ENCODE measurements around the gene F10. TPM values are rescaled to one million over a fixed set of nuclear protein-coding genes. Genes with fewer than 3 reads are reported as not detected.

The F10 gene
- total and polyA plus RNA-seq, 9 of the 15 experiments (the other 6 are each of a cell fraction or from before 2014, with no cell fraction given), result 0.04 to 0.09 (median 0.07) TPM; not detected in 5

- TF ChIP-seq ZNF589 (CRISPR knock-in tag; IDR thresholded peaks at IDR 0.05; ENCODE audit: low read depth), result no peak
- TF ChIP-seq ZNF124 (CRISPR knock-in tag; IDR thresholded peaks at IDR 0.05), result no peak
- TF ChIP-seq ZNF785 (CRISPR knock-in tag; IDR thresholded peaks at IDR 0.05), result no peak
- TF ChIP-seq ZNF253 (CRISPR knock-in tag; conservative IDR thresholded peaks at IDR 0.05), result no peak
These were observed 31.8 kb upstream of the F10 start (continued) for GRCh38 chr13:113090806-113091205.

GRCh38 chr13:113091211-113091771 lies 31.3 kb upstream of the F10 start:
- CTCF ChIA-PET (ENCODE audit: low intra/inter-chr PET ratio), result no interaction called here
- H3K27me3 ChIP-seq (ENCODE audit: control insufficient read depth in 2 of 2, insufficient read depth in 2 of 2, low read length in 2 of 2), result peaks cover 43 to 94% of the 10 kb centered on the region in 2 experiments
- in situ Hi-C loops (cut with MboI) (no loop called here), intact Hi-C loops (cut with micrococcal nuclease) (no loop called here)
- no peaks in the 10 kb centered on the region for H3K79me2 ChIP-seq (ENCODE audit: control insufficient read depth, insufficient read depth, low read length)
- H3K9me1 ChIP-seq (ENCODE audit: control insufficient read depth, insufficient read depth, low read length), result no peaks in the 10 kb centered on the region
- peaks cover 9% of the 10 kb centered on the region for H4K20me1 ChIP-seq (replicated peaks; ENCODE audit: control insufficient read depth, insufficient read depth, low read length)
- H2AFZ ChIP-seq (ENCODE audit: low read depth, low read length), result no peak overlapping the region
- DNase-seq (ENCODE audit: extremely low read depth in 1 of 4, low spot score in 3 of 4) (no peak), FAIRE-seq (no peak), ATAC-seq (no peak)
- no peaks in the 10 kb centered on the region for H3K9me3 ChIP-seq (replicated peaks; ENCODE audit: control insufficient read depth, insufficient read depth, low read depth, low read length)
- no peak overlapping the region for H3K4me2 ChIP-seq (ENCODE audit: insufficient read depth, low read length)
- POLR2A ChIA-PET, result no interaction called here
- peaks cover 0 to 15% of the 10 kb centered on the region in 2 experiments; a peak in 2 of 5 replicates for H3K4me1 ChIP-seq (replicated peaks in 1 of 2; ENCODE audit: control insufficient read depth in 2 of 2, insufficient read depth in 2 of 2, low read length in 2 of 2)
- H3K9ac ChIP-seq (ENCODE audit: insufficient read depth in 1 of 2, low read depth in 2 of 2, low read length in 2 of 2), result no peak overlapping the region
- no peaks in the 10 kb centered on the region for H3K36me3 ChIP-seq (ENCODE audit: control insufficient read depth, insufficient read depth, low read length)
- no peak for TF ChIP-seq ZNF780A (CRISPR knock-in tag; IDR thresholded peaks at IDR 0.05)
- TF ChIP-seq ZNF277 (CRISPR knock-in tag; IDR thresholded peaks at IDR 0.05; ENCODE audit: borderline replicate concordance), result no peak
- no peak for TF ChIP-seq ZBED1 (IDR thresholded peaks at IDR 0.05)
- no peak for TF ChIP-seq CSDE1 (IDR thresholded peaks at IDR 0.05)
- TF ChIP-seq HMGXB4 (CRISPR knock-in tag; IDR thresholded peaks at IDR 0.05), result no peak
- TF ChIP-seq ZNF518B (CRISPR knock-in tag; IDR thresholded peaks at IDR 0.05), result no peak
- no peak for TF ChIP-seq HNRNPLL (IDR thresholded peaks at IDR 0.05; ENCODE audit: low read depth, low read length, poor library complexity, severe bottlenecking)
- TF ChIP-seq SIN3A (IDR thresholded peaks at IDR 0.05; ENCODE audit: borderline replicate concordance in 2 of 2, control insufficient read depth in 1 of 2, low read depth in 2 of 2, low read length in 2 of 2), result no peak
- TF ChIP-seq KLF10 (CRISPR knock-in tag; IDR thresholded peaks at IDR 0.05), result no peak
- TF ChIP-seq FOS (IDR thresholded peaks at IDR 0.05; ENCODE audit: extremely low read depth, insufficient read length), result no peak
- no peak for TF ChIP-seq HMG20B (CRISPR knock-in tag; IDR thresholded peaks at IDR 0.05)
- TF ChIP-seq ZNF121 (CRISPR knock-in tag; conservative IDR thresholded peaks at IDR 0.05), result no peak
- no peak overlapping the region for H3K4me3 ChIP-seq
- WGBS (ENCODE audit: insufficient coverage, low coverage, missing lambda C conversion rate), result 3% methylated on average over 20 of the region's 30 CpGs
- no TSS peak for BruUV-seq (replicated peaks)
- H3K27ac ChIP-seq (ENCODE audit: extremely low read depth, low read depth, low read length), result no peak overlapping the region

Data from K562 (cell line).